GM12801 (cell line): ENCODE measurements around the gene C2CD2L.

Experiments
- TF ChIP-seq, protein P1 (sequence below): IDR thresholded peaks from one replicate; pipeline ENCODE4 v1.5.1; 2011; ENCODE audit warnings: control low read depth; ENCODE audit not compliant: insufficient read length; ENCODE audit errors: extremely low read depth

The C2CD2L gene

DNA sequence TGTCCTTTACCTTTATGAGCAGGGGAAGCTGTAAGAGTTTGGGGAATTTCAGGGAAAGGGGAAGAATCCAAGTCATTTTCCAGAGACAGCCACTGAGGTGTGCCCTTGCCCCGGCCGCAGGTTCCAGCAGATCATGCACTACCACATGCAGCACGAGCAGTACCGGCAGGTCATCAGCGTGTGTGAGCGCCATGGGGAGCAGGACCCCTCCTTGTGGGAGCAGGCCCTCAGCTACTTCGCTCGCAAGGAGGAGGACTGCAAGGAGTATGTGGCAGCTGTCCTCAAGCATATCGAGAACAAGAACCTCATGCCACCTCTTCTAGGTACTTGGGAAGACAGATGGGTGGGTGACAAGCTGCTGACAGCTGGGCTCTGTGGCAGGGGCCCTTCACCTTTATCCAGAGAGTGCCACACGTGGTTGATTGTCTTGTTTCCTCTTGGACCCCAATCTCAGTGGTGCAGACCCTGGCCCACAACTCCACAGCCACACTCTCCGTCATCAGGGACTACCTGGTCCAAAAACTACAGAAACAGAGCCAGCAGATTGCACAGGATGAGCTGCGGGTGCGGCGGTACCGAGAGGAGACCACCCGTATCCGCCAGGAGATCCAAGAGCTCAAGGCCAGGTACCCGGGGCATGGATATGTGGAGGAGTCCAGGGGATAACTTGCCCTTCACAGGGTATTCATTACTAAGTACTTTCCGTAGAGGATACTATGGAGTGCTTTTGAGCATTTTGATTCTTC lies 28.3 kb upstream of the C2CD2L start:
- TF ChIP-seq, protein P1, sequence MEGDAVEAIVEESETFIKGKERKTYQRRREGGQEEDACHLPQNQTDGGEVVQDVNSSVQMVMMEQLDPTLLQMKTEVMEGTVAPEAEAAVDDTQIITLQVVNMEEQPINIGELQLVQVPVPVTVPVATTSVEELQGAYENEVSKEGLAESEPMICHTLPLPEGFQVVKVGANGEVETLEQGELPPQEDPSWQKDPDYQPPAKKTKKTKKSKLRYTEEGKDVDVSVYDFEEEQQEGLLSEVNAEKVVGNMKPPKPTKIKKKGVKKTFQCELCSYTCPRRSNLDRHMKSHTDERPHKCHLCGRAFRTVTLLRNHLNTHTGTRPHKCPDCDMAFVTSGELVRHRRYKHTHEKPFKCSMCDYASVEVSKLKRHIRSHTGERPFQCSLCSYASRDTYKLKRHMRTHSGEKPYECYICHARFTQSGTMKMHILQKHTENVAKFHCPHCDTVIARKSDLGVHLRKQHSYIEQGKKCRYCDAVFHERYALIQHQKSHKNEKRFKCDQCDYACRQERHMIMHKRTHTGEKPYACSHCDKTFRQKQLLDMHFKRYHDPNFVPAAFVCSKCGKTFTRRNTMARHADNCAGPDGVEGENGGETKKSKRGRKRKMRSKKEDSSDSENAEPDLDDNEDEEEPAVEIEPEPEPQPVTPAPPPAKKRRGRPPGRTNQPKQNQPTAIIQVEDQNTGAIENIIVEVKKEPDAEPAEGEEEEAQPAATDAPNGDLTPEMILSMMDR: no peak

DNA sequence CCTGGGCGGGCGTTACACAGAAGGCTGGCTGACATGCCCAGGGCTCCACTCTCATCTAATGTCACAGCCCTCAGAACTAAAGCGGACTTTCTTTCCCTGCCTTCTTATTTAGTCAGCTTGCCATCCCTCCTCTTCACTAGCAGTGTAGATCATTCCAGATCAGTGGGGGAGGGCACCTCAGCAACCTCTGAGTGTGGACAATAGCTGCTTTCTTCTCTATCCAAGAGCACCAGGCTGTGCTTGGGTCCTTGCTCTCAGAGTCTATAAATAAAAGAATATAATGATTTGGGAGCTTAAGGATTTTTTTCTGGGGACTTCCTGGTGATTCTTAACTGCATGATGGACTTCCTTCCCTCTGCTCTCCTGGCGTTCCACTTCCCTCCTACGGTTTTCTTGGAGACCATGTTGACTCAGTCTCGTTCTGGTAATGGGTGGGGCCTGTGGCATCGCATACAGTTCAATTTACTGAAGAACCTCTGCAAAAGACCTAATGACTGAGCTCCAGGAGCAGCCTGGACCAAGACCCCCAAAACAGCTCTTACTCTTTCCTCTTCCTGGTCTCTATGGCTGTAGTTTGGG lies 25.4 kb upstream of the C2CD2L start:
- TF ChIP-seq, protein P1: no peak

DNA sequence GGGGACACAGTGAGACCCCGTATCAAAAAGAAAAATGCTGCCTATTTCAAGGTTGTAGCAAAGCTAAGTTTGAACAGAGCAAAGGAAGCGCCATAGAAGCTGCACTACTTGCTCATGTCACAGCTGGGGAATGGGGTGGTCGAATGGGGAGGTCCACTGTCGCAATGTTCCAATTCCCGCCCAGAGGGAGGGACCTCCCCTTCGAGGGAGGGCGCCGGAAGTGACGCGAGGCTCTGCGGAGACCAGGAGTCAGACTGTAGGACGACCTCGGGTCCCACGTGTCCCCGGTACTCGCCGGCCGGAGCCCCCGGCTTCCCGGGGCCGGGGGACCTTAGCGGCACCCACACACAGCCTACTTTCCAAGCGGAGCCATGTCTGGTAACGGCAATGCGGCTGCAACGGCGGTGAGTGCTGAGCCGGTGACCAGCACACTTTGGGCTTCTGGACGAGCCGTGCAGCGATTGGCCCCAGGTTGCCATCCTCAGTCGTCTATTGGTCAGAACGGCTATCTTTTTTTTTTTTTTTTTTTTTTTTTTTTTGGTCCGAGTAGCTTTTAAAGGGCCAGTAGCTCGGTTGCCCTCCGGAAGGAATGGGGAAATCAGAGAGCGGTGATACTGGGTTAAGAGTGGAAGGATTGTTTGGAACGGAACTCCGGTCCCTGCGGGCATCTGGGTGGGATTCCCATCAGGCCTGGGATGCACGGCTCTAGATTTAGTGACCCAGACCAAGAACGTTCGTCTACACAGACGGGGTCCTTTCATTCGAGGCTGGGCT lies 22.3 kb upstream of the C2CD2L start, which contains the start of gene HMBS:
Gene HMBS, plus strand, starts transcription at position 219 of the 774 bp plus-strand sequence. Its CDS starts 153 bp downstream, at position 372.
- TF ChIP-seq, protein P1: no peak

DNA sequence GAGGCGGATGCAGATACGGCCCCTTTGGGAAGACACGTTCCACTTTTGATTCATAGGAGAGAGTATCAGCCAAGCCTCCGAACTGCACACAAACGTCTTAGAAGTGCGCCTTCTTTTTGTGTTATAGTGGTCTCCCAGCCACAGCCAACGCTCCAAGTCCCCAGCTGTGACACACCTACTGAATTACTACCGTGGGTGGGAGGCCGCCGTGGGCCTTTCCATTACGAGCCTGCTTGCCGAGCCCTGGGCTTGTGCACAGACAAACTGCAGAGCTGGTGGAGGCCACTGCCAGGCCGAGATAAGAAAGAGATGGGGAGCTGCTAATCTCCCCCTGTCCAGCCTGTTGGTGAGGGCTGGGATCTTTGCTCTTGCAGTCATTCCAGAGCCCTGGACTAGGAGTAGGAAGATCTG lies 21.7 kb upstream of the C2CD2L start:
- TF ChIP-seq, protein P1: no peak

DNA sequence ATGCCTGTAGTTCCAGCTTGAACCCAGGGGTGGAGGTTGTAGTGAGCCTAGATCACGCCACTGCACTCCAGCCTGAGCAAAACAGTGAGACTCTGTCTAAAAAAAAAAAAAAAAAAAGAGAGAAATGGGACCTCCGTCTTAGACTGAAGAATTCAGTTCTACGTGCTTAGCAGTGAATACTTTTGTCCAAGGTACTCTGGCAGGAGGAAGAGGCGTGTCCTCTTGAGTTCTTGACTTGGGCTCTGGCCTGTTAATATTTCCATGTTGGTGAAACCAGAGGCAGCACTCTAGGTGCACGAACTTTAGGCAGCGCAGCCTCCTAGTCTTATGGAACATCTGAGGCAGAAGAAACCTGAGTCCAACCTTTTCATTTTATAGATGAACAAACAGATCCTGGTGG lies 20.0 kb upstream of the C2CD2L start:
- TF ChIP-seq, protein P1: no peak

DNA sequence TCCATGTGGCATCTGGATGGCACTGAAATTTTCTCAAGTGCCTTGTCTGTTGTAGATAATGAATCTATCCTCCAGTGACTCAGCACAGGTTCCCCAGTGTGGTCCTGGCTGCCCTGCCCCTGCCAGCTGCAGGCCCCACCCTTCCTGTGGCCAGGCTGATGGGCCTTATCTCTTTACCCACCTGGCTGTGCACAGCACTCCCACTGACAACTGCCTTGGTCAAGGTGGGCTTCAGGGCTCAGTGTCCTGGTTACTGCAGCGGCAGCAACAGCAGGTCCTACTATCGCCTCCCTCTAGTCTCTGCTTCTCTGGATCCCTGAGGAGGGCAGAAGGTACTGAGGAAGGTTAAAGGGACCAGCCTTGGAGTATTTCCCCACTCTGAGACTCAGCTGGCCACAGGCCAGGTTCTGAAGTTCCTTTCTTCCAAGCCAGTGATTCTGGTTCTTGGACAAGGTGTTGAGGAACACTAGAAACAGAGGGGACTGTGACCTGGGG lies 19.4 kb upstream of the C2CD2L start:
- TF ChIP-seq, protein P1: no peak

DNA sequence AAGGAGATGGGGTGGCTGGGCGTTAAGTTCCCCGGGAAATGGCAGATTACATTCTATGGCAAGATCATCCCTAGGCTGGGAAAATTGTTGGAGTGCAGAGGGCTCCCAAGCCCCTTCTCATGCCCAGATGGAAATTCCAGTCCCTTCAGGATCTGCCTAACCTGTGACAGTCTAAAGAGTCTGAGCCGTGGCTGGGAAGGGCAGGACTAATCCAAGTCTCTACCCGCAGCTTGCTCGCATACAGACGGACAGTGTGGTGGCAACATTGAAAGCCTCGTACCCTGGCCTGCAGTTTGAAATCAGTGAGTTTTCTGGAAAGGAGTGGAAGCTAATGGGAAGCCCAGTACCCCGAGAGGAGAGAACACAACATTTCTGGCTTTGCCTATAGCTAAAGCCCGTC lies 18.7 kb upstream of the C2CD2L start:
- TF ChIP-seq, protein P1: no peak
